Astrocyte of the spinal cord (primary cell): ENCODE results near the gene SLC9A5.
A peak's percentile ranks its signal among the peaks of the same experiment; 100 is the strongest.

Experiments used
- DNase-seq: peaks from one replicate; pipeline ENCODE4 v3.0.0; 2011; ENCODE audit warnings: low read depth, low spot score
- H3K4me3 ChIP-seq: 2 replicates; pipeline ENCODE4 v1.5.1; 2011; ENCODE audit warnings: low read depth, mild to moderate bottlenecking, low read length, moderate library complexity
- CTCF ChIP-seq: IDR thresholded peaks from 2 replicates; pipeline ENCODE4 v1.5.1; 2012; ENCODE audit warnings: low read depth, mild to moderate bottlenecking, low read length, inconsistent platforms
- in situ Hi-C: cut with HindIII; loops from 2 replicates; pipeline ENCODE4 v1.10.0; 2017; ENCODE audit warnings: low sequenced_read_pairs

Gene SLC9A5

GRCh38 chr16:67202956-67203493 is 45.8 kb upstream of the SLC9A5 start:
- no peak for TF ChIP-seq CTCF
- H3K4me3 ChIP-seq = no peak overlapping the region
- DNase-seq = no peak
- in situ Hi-C loops = no loop called here

- no peak for DNase-seq
- no peak overlapping the region for H3K4me3 ChIP-seq
- no peak for TF ChIP-seq CTCF
- in situ Hi-C loops = no loop called here
These were observed 44.7 kb upstream of the SLC9A5 start for GRCh38 chr16:67204076-67204475.

- in situ Hi-C loops = no loop called here
- DNase-seq = no peak
- no peak for TF ChIP-seq CTCF
- H3K4me3 ChIP-seq = no peak overlapping the region
These were observed 42.5 kb upstream of the SLC9A5 start for GRCh38 chr16:67206129-67206837.

GRCh38 chr16:67206838-67207248 is 41.9 kb upstream of the SLC9A5 start:
- H3K4me3 ChIP-seq = no peak overlapping the region
- no peak for TF ChIP-seq CTCF
- in situ Hi-C loops = no loop called here
- peak; percentile 14 for DNase-seq

GRCh38 chr16:67207249-67208091 is 41.3 kb upstream of the SLC9A5 start:
- TF ChIP-seq CTCF = no peak
- H3K4me3 ChIP-seq = no peak overlapping the region
- in situ Hi-C loops = no loop called here
- DNase-seq = peak; percentile 35

GRCh38 chr16:67208154-67208896 is 40.5 kb upstream of the SLC9A5 start:
- no peak for DNase-seq
- TF ChIP-seq CTCF = no peak
- no peak overlapping the region for H3K4me3 ChIP-seq
- in situ Hi-C loops = no loop called here
